Effector CD4-positive, alpha-beta T cell (primary cell): ENCODE measurements around the gene FBXW8.

Experiments used
- DNase-seq: peaks from one replicate; pipeline ENCODE4 v3.0.0-alpha.2; 2020

Gene FBXW8

GRCh38 chr12:117025481-117026151 is 114.9 kb downstream of the FBXW8 start:
- peak; percentile 14 for DNase-seq

- no peak for DNase-seq
Measured at GRCh38 chr12:117026343-117026742, 115.6 kb downstream of the FBXW8 start.

- DNase-seq = no peak
Measured at GRCh38 chr12:117026921-117027250, 116.1 kb downstream of the FBXW8 start.

GRCh38 chr12:117027251-117028086 is 116.7 kb downstream of the FBXW8 start:
- no peak for DNase-seq

- no peak for DNase-seq
Measured at GRCh38 chr12:117028254-117028653, 117.5 kb downstream of the FBXW8 start.

- no peak for DNase-seq
Measured at GRCh38 chr12:117030187-117030900, 119.6 kb downstream of the FBXW8 start.

GRCh38 chr12:117031843-117032592 is 121.3 kb downstream of the FBXW8 start:
- no peak for DNase-seq

GRCh38 chr12:117032593-117033381 is 122.0 kb downstream of the FBXW8 start:
- DNase-seq = no peak

- no peak for DNase-seq
Measured at GRCh38 chr12:117033382-117034221, 122.9 kb downstream of the FBXW8 start.

GRCh38 chr12:117034249-117034648 is 123.5 kb downstream of the FBXW8 start:
- DNase-seq = no peak

GRCh38 chr12:117034701-117035151 is 124.0 kb downstream of the FBXW8 start:
- no peak for DNase-seq

GRCh38 chr12:117035287-117035686 is 124.5 kb downstream of the FBXW8 start:
- no peak for DNase-seq

- no peak for DNase-seq
Measured at GRCh38 chr12:117036046-117036445, 125.3 kb downstream of the FBXW8 start.

- DNase-seq = no peak
Measured at GRCh38 chr12:117036547-117036946, 125.8 kb downstream of the FBXW8 start.

- DNase-seq = no peak
Measured at GRCh38 chr12:117037289-117038022, 126.7 kb downstream of the FBXW8 start.

GRCh38 chr12:117038023-117038680 is 127.4 kb downstream of the FBXW8 start:
- no peak for DNase-seq

GRCh38 chr12:117038919-117039318 is 128.2 kb downstream of the FBXW8 start:
- DNase-seq = no peak

- DNase-seq = no peak
Measured at GRCh38 chr12:117039891-117040309, 129.2 kb downstream of the FBXW8 start.

- DNase-seq = no peak
Measured at GRCh38 chr12:117040496-117040895, 129.7 kb downstream of the FBXW8 start.

GRCh38 chr12:117041798-117042170 is 131.0 kb downstream of the FBXW8 start:
- DNase-seq = no peak
